Measurements from ENCODE around the gene HARS1.
A peak's percentile ranks its signal among the peaks of the same experiment; 100 is the strongest.
"Not testable (repeated sequence)": the region's sequence is repeated elsewhere in the genome, so short reads cannot be mapped to it uniquely, and the experiment has no call there.

The HARS1 gene

GRCh38 chr5:140674629-140675028, 16.5 kb downstream of the HARS1 start:
- no peak for DNase-seq (ENCODE audit: low read depth in 3 of 3)

GRCh38 chr5:140674211-140674610, 17.0 kb downstream of the HARS1 start:
- DNase-seq (ENCODE audit: low read depth in 3 of 3), result no peak

- DNase-seq (ENCODE audit: low read depth in 3 of 3), result no peak
Observed at GRCh38 chr5:140673187-140673976, 17.8 kb downstream of the HARS1 start, which contains the start of gene DND1. TSS of gene DND1 (minus strand) at chr5:140673576. CDS start at chr5:140673542, 34 bp downstream.

- no peak for DNase-seq (ENCODE audit: low read depth in 3 of 3)
Observed at GRCh38 chr5:140672455-140673186, 18.5 kb downstream of the HARS1 start.

GRCh38 chr5:140671472-140672125, 19.6 kb downstream of the HARS1 start:
- DNase-seq (ENCODE audit: low read depth in 3 of 3), result no peak

GRCh38 chr5:140671035-140671434, 20.1 kb downstream of the HARS1 start:
- not testable (repeated sequence) for DNase-seq (ENCODE audit: low read depth in 3 of 3)

GRCh38 chr5:140664359-140665119, 26.6 kb downstream of the HARS1 start, which contains the start of gene WDR55:
TSS of gene WDR55 (plus strand) at chr5:140664904. CDS start at chr5:140664913, 9 bp downstream.
- peak; percentile 90 to 97 (median 90) for DNase-seq (ENCODE audit: low read depth in 3 of 3)

- no peak for DNase-seq (ENCODE audit: low read depth in 3 of 3)
Observed at GRCh38 chr5:140664030-140664358, 27.2 kb downstream of the HARS1 start.

GRCh38 chr5:140660371-140660770, 30.8 kb downstream of the HARS1 start:
- DNase-seq (ENCODE audit: low read depth in 3 of 3), result not testable (repeated sequence)

GRCh38 chr5:140658870-140659269, 32.3 kb downstream of the HARS1 start:
- DNase-seq (ENCODE audit: low read depth in 3 of 3), result no peak

GRCh38 chr5:140647042-140647419, 44.1 kb downstream of the HARS1 start:
- DNase-seq (ENCODE audit: low read depth in 3 of 3), result no peak

- no peak for DNase-seq (ENCODE audit: low read depth in 3 of 3)
Observed at GRCh38 chr5:140642718-140643117, 48.5 kb downstream of the HARS1 start.

- no peak for DNase-seq (ENCODE audit: low read depth in 3 of 3)
Observed at GRCh38 chr5:140641716-140642115, 49.5 kb downstream of the HARS1 start.

- peak; percentile 94 to 98 (median 97) for DNase-seq (ENCODE audit: low read depth in 3 of 3)
Observed at GRCh38 chr5:140639148-140639981, 51.8 kb downstream of the HARS1 start, which contains the start of gene TMCO6. TSS of gene TMCO6 (plus strand) at chr5:140639451. CDS start at chr5:140639528, 77 bp downstream.

GRCh38 chr5:140638898-140639147, 52.3 kb downstream of the HARS1 start:
- not testable (repeated sequence) for DNase-seq (ENCODE audit: low read depth in 3 of 3)

GRCh38 chr5:140637371-140638100, 53.6 kb downstream of the HARS1 start:
- DNase-seq (ENCODE audit: low read depth in 3 of 3), result no peak

- no peak for DNase-seq (ENCODE audit: low read depth in 3 of 3)
Observed at GRCh38 chr5:140635291-140636257, 55.6 kb downstream of the HARS1 start.

- no peak for DNase-seq (ENCODE audit: low read depth in 3 of 3)
Observed at GRCh38 chr5:140634103-140634502, 57.1 kb downstream of the HARS1 start.

- DNase-seq (ENCODE audit: low read depth in 3 of 3), result no peak
Observed at GRCh38 chr5:140633501-140633900, 57.7 kb downstream of the HARS1 start.

Measured in stimulated activated CD4-positive, alpha-beta T cell treated with anti-CD3 and anti-CD28 coated beads, TNF-alpha, amount 100 ng/mL, for 24 hours (primary cell).